ENCODE results near the gene ESYT2. TPM values are rescaled to one million over a fixed set of nuclear protein-coding genes. Genes with fewer than 3 reads are reported as not detected.

The ESYT2 gene
- total RNA-seq, 1 donor from 2014 or later = 60.9 TPM

DNA sequence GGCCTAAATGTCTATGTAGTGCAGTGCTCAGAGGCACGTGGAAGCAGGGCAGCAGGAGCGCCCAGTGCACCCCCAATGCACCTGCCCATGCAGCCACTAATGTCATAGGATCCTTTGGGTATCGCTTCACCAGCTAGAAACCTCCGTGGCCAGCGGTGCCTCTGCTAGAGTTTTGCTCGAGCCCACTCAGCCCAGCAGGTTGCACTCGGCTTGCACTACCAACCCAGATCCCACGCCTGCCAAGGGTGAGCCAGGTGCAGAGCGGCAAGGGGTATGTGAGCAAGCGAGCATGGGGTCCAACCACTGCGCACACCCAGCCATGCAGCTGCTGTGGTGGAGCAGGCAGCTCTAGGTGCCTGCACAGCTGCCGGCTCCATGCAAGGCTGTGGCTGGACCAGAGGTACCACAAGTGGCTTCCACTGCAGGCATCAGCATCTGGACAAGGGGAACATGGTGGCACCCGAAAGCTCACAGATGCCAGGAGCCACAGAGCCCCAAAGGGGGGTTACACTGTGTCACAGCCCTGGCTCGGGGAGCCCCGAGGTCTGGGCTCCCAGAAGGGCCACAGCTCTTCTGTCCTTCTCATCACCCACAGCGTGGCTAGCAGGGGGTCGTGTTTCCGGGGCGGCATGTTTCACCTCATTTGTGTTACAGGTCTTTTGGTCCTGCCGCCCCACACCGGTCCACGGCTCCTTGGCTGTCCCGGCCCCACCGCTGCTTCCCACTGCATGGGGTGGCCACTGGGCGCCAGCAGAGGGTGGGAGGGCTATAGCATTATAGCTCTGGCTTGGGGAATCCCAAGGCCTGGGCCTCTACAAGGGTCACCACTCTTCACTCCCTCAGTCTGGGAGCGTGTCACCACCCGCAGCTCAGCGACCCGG is 122.4 kb downstream of the ESYT2 start:
- Mint-ChIP-seq H3K9me3 (ENCODE audit: unreplicated experiment) (peaks cover 6% of the 10 kb centered on the region), H3K4me3 (ENCODE audit: unreplicated experiment) (no peak overlapping the region), H3K4me1 (ENCODE audit: low read depth, unreplicated experiment) (peaks cover 5% of the 10 kb centered on the region), H3K36me3 (ENCODE audit: low read depth, unreplicated experiment) (no peaks in the 10 kb centered on the region), H3K27me3 (ENCODE audit: low read depth, unreplicated experiment) (no peaks in the 10 kb centered on the region), H3K27ac (ENCODE audit: unreplicated experiment) (no peak overlapping the region)
- FAIRE-seq (no peak), DNase-seq (ENCODE audit: low read depth) (no peak)
- Histone ChIP-seq H3K79me2 (ENCODE audit: insufficient read depth, low read length) (peaks cover 26% of the 10 kb centered on the region), H3K36me3 (ENCODE audit: insufficient read depth, low read length) (no peaks in the 10 kb centered on the region), H4K20me1 (ENCODE audit: insufficient read depth, low read length) (no peaks in the 10 kb centered on the region), H3K27ac (ENCODE audit: low read depth, low read length) (no peak overlapping the region), H3K4me1 (ENCODE audit: insufficient read depth, low read length) (peaks cover 7% of the 10 kb centered on the region), H3K9ac (ENCODE audit: low read length) (no peak overlapping the region), H3K9me3 (ENCODE audit: insufficient read depth, low read depth, low read length) (no peaks in the 10 kb centered on the region), H2AFZ (ENCODE audit: low read depth, low read length) (no peak overlapping the region), H3K4me3 (ENCODE audit: insufficient read depth, low read depth, low read length) (no peak overlapping the region), H3K4me2 (ENCODE audit: low read length) (no peak overlapping the region), H3K27me3 (ENCODE audit: insufficient read depth, low read length) (no peaks in the 10 kb centered on the region)
- TF ChIP-seq, protein P1, sequence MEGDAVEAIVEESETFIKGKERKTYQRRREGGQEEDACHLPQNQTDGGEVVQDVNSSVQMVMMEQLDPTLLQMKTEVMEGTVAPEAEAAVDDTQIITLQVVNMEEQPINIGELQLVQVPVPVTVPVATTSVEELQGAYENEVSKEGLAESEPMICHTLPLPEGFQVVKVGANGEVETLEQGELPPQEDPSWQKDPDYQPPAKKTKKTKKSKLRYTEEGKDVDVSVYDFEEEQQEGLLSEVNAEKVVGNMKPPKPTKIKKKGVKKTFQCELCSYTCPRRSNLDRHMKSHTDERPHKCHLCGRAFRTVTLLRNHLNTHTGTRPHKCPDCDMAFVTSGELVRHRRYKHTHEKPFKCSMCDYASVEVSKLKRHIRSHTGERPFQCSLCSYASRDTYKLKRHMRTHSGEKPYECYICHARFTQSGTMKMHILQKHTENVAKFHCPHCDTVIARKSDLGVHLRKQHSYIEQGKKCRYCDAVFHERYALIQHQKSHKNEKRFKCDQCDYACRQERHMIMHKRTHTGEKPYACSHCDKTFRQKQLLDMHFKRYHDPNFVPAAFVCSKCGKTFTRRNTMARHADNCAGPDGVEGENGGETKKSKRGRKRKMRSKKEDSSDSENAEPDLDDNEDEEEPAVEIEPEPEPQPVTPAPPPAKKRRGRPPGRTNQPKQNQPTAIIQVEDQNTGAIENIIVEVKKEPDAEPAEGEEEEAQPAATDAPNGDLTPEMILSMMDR (IDR thresholded peaks at IDR 0.05; ENCODE audit: insufficient read depth, low read depth, low read length) = no peak
- TF ChIP-seq EZH2 (IDR thresholded peaks at IDR 0.05; ENCODE audit: insufficient read depth, low read length) = no peak

DNA sequence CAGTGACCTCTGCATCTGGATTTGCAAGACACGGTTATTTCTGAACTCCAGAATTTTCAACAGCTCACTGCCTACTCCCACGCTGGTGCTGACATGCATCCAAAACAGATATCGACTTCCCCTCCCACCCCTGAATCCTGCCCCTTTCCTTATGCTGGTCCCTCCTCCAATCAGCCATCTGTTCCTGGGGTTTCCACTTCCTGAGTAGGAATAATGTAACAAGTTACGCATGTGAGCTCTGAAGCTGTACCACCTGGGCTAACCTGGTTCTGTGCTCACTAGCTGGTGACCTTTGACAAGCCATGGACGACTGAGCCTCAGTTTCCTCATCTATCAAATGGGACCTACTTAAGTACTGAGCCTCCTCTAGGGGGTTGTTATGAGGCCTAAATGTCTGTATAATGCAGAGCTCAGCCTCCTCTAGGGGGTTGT is 123.0 kb downstream of the ESYT2 start:
- Mint-ChIP-seq H3K27ac (ENCODE audit: unreplicated experiment) (no peak overlapping the region), H3K4me3 (ENCODE audit: unreplicated experiment) (peak overlapping the region; percentile 68), H3K4me1 (ENCODE audit: low read depth, unreplicated experiment) (peaks cover 5% of the 10 kb centered on the region), H3K9me3 (ENCODE audit: unreplicated experiment) (peaks cover 6% of the 10 kb centered on the region), H3K36me3 (ENCODE audit: low read depth, unreplicated experiment) (no peaks in the 10 kb centered on the region), H3K27me3 (ENCODE audit: low read depth, unreplicated experiment) (no peaks in the 10 kb centered on the region)
- Histone ChIP-seq H3K79me2 (ENCODE audit: insufficient read depth, low read length) (peaks cover 33% of the 10 kb centered on the region), H3K9ac (ENCODE audit: low read length) (no peak overlapping the region), H3K4me1 (ENCODE audit: insufficient read depth, low read length) (peaks cover 7% of the 10 kb centered on the region), H3K36me3 (ENCODE audit: insufficient read depth, low read length) (no peaks in the 10 kb centered on the region), H3K4me3 (ENCODE audit: insufficient read depth, low read depth, low read length) (no peak overlapping the region), H4K20me1 (ENCODE audit: insufficient read depth, low read length) (no peaks in the 10 kb centered on the region), H3K27me3 (ENCODE audit: insufficient read depth, low read length) (no peaks in the 10 kb centered on the region), H3K4me2 (ENCODE audit: low read length) (no peak overlapping the region), H3K9me3 (ENCODE audit: insufficient read depth, low read depth, low read length) (no peaks in the 10 kb centered on the region), H3K27ac (ENCODE audit: low read depth, low read length) (no peak overlapping the region), H2AFZ (ENCODE audit: low read depth, low read length) (no peak overlapping the region)
- no peak for DNase-seq (ENCODE audit: low read depth)
- TF ChIP-seq, protein P1 (IDR thresholded peaks at IDR 0.05; ENCODE audit: insufficient read depth, low read depth, low read length) = no peak
- no peak for TF ChIP-seq EZH2 (IDR thresholded peaks at IDR 0.05; ENCODE audit: insufficient read depth, low read length)
- FAIRE-seq = no peak

Measured in astrocyte (in vitro differentiated cells and primary cell).